WERI-Rb-1 (cell line): ENCODE data around the gene PRMT7.

Experiments used
- DNase-seq: peaks from one replicate; pipeline ENCODE4 v3.0.0-alpha.2; 2020
- H3K27ac ChIP-seq: fragments of 250-450 bp; sonication (Bioruptor Pico); 2 replicates; pipeline ENCODE4 v1.5.1; 2020; ENCODE audit warnings: mild to moderate bottlenecking, moderate library complexity
- H3K27me3 ChIP-seq: fragments of 250-450 bp; sonication (Bioruptor Pico); 2 replicates; pipeline ENCODE4 v1.5.1; 2021; ENCODE audit warnings: mild to moderate bottlenecking, low read depth, moderate library complexity; ENCODE audit not compliant: insufficient read depth, severe bottlenecking
- H3K36me3 ChIP-seq: fragments of 250-450 bp; sonication (Bioruptor Pico); 2 replicates; pipeline ENCODE4 v1.5.1; 2020; ENCODE audit warnings: mild to moderate bottlenecking, moderate library complexity
- H3K4me3 ChIP-seq: 2 replicates; pipeline ENCODE4 v1.5.1; 2011; ENCODE audit warnings: low read depth, mild to moderate bottlenecking, control low read depth, low read length
- H3K9me3 ChIP-seq: fragments of 250-450 bp; sonication (Bioruptor Pico); 2 replicates; pipeline ENCODE4 v1.5.1; 2021; ENCODE audit warnings: mild to moderate bottlenecking, moderate library complexity; ENCODE audit not compliant: severe bottlenecking
- TF ChIP-seq, protein P1 (sequence below): IDR thresholded peaks from 2 replicates; pipeline ENCODE4 v1.5.1; 2011; ENCODE audit warnings: low read depth, mild to moderate bottlenecking, control low read depth, inconsistent platforms, low read length

Gene PRMT7

GRCh38 chr16:68324780-68325357, 14.1 kb downstream of the PRMT7 start:
- H3K36me3 ChIP-seq, result peaks cover 43% of the 10 kb centered on the region
- TF ChIP-seq, protein P1, sequence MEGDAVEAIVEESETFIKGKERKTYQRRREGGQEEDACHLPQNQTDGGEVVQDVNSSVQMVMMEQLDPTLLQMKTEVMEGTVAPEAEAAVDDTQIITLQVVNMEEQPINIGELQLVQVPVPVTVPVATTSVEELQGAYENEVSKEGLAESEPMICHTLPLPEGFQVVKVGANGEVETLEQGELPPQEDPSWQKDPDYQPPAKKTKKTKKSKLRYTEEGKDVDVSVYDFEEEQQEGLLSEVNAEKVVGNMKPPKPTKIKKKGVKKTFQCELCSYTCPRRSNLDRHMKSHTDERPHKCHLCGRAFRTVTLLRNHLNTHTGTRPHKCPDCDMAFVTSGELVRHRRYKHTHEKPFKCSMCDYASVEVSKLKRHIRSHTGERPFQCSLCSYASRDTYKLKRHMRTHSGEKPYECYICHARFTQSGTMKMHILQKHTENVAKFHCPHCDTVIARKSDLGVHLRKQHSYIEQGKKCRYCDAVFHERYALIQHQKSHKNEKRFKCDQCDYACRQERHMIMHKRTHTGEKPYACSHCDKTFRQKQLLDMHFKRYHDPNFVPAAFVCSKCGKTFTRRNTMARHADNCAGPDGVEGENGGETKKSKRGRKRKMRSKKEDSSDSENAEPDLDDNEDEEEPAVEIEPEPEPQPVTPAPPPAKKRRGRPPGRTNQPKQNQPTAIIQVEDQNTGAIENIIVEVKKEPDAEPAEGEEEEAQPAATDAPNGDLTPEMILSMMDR, result no peak
- H3K27ac ChIP-seq, result no peak overlapping the region
- H3K9me3 ChIP-seq, result no peaks in the 10 kb centered on the region
- DNase-seq, result no peak
- no peak overlapping the region for H3K4me3 ChIP-seq
- H3K27me3 ChIP-seq, result no peaks in the 10 kb centered on the region

- TF ChIP-seq, protein P1, result peak; percentile 94
- peak; percentile 83 for DNase-seq
- H3K4me3 ChIP-seq, result no peak overlapping the region
- H3K9me3 ChIP-seq, result no peaks in the 10 kb centered on the region
- H3K27ac ChIP-seq, result no peak overlapping the region
- peaks cover 26% of the 10 kb centered on the region for H3K36me3 ChIP-seq
- no peaks in the 10 kb centered on the region for H3K27me3 ChIP-seq
These were observed 17.5 kb downstream of the PRMT7 start for GRCh38 chr16:68328151-68328859.

DNA sequence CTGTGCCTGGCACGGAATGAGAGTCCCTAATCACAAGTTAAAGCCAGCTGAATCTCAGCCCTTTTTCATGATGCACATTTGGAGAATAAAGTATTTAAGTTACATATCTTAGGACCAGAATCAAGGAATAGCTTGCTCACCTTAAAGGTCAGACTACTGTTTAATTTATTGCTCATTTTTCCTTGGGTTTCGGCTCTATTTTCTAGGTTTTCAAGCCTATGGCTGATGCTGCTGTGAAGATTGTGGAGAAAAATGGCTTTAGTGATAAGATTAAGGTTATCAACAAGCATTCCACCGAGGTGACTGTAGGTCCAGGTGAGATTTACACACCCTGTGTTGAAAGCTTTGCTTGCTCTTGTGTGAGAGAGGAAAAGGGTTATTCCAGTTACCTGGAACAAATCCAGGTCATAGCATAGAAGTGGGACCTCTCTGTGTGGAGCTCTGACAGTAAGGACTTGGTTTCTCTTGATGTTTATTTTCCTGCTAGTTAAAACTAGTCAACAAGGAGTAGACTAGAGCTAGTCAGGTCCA, 18.1 kb downstream of the PRMT7 start:
- Histone ChIP-seq H3K4me3 (no peak overlapping the region), H3K36me3 (peaks cover 24% of the 10 kb centered on the region)
- TF ChIP-seq, protein P1, result no peak

GRCh38 chr16:68331879-68332410, 21.1 kb downstream of the PRMT7 start:
- Histone ChIP-seq H3K27ac (no peak overlapping the region), H3K4me3 (no peak overlapping the region), H3K36me3 (peaks cover 17% of the 10 kb centered on the region), H3K9me3 (no peaks in the 10 kb centered on the region), H3K27me3 (no peaks in the 10 kb centered on the region)
- TF ChIP-seq, protein P1, result no peak
- DNase-seq, result no peak

More for the DNA sequence above, 18.1 kb downstream of the PRMT7 start:
- Histone ChIP-seq H3K27me3 (no peaks in the 10 kb centered on the region), H3K9me3 (no peaks in the 10 kb centered on the region), H3K27ac (no peak overlapping the region)
- DNase-seq, result no peak

GRCh38 chr16:68332411-68333121, 21.7 kb downstream of the PRMT7 start:
- DNase-seq, result no peak
- peaks cover 23% of the 10 kb centered on the region for H3K36me3 ChIP-seq
- H3K27ac ChIP-seq, result no peak overlapping the region
- no peak overlapping the region for H3K4me3 ChIP-seq
- no peaks in the 10 kb centered on the region for H3K27me3 ChIP-seq
- TF ChIP-seq, protein P1, result no peak
- H3K9me3 ChIP-seq, result no peaks in the 10 kb centered on the region
